Measurements from ENCODE around the gene ANK3.

ANK3 gene

DNA sequence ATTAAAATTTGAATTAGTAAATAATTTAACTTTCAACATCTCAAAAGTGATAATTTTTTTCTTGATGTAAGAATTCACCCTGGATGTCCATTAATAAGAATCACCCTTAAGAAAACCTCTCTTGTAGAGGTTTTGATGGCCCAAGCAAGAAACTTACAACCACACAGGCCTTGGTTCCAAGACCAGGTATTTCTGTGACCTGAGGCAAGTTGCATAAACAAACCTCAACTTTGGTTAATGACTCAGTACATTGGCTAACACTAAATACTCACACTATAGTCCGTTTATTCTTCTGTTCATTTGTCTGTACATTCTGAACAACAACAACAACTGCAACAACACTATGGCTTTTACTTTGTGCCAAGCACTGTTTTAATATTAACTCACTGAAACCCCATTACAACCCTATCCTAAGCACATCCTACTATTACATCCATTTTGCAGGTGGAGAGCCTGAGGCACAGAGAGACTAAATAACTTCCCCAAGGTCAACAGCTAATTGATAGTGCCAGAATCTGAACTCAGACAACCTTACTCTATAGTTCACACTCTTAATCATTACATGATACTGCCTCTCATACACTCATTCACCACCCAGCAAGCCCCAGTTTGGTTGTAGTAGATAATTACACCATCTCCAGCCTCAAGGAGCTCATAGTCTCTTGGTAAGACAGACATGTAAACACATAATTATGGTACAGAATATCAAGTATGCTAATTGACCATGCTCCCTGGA, 6.6 kb downstream of the ANK3 start:
- no peak for DNase-seq (ENCODE audit: low read depth, low spot score)
- TF ChIP-seq, protein P1, sequence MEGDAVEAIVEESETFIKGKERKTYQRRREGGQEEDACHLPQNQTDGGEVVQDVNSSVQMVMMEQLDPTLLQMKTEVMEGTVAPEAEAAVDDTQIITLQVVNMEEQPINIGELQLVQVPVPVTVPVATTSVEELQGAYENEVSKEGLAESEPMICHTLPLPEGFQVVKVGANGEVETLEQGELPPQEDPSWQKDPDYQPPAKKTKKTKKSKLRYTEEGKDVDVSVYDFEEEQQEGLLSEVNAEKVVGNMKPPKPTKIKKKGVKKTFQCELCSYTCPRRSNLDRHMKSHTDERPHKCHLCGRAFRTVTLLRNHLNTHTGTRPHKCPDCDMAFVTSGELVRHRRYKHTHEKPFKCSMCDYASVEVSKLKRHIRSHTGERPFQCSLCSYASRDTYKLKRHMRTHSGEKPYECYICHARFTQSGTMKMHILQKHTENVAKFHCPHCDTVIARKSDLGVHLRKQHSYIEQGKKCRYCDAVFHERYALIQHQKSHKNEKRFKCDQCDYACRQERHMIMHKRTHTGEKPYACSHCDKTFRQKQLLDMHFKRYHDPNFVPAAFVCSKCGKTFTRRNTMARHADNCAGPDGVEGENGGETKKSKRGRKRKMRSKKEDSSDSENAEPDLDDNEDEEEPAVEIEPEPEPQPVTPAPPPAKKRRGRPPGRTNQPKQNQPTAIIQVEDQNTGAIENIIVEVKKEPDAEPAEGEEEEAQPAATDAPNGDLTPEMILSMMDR (IDR thresholded peaks at IDR 0.05; ENCODE audit: insufficient read depth, low read length, missing control alignments), result no peak
- ChIA-PET POLR2A (no interaction called here), CTCF (interaction anchor here (1.0 to 1.6 kb wide), 4 partner anchors 16 to 283 kb away, joined by 3 read pairs; no protein-coding TSS in a partner anchor)
- no peak overlapping the region for H3K4me3 ChIP-seq (ENCODE audit: low read depth, low read length)

DNA sequence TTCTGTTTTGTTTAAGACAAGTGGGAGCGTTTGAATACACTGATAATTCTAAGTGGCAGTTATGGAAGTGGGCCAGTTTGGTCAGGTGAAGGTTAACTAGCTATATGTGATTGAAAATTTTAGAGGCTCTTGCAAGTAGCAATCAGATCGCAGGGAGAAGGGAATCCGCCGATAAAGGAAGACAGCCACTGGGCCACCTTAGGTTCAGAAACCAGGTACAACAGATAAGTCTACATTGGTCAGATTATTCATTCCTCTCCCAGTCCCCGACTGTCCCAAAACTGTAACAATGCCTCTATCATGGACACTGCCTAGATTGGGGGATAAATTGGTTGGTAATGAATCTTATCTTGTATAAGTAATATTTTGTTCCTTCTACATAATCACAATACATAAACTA, 8.9 kb downstream of the ANK3 start:
- TF ChIP-seq, protein P1 (IDR thresholded peaks at IDR 0.05; ENCODE audit: insufficient read depth, low read length, missing control alignments), result no peak
- DNase-seq (ENCODE audit: low read depth, low spot score), result no peak
- CTCF ChIA-PET, result no interaction called here
- no peak overlapping the region for H3K4me3 ChIP-seq (ENCODE audit: low read depth, low read length)
- POLR2A ChIA-PET, result no interaction called here

DNA sequence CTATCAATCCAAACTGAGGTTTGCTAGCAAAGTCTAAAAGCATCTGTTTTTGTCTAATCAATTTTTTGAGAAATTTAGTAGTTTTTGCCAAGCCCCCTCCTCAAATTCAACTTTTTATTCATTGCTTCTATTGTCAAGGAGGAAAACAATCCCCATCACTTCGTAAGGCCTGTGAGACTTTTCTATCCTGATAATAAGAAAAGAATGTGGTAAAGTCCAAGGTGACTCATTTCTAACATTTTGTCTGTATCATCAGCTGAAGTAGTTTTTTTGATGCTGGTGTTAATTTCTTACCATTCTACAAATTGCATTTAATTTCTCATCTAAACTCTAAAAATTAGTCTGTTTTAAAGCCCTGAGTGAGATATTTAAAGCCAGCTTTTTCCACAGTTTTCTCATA, 11.7 kb downstream of the ANK3 start:
- CTCF ChIA-PET, result no interaction called here
- POLR2A ChIA-PET, result no interaction called here
- TF ChIP-seq, protein P1 (IDR thresholded peaks at IDR 0.05; ENCODE audit: insufficient read depth, low read length, missing control alignments), result no peak

DNA sequence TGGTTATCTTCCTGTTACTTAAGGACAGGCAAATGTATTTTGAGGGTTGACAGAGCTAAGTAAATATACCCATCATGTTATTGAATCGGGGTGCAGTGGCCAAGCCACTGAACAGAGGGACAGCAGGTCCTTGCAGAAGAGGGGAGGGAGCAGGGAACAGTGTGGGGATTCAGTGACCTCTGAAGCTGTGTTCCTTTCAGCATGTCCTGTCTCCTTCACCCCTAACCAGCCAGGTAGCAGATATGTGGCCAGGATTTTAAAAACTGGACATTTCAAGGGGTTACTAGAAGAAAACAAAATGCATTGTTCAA, 12.7 kb downstream of the ANK3 start:
- TF ChIP-seq, protein P1 (IDR thresholded peaks at IDR 0.05; ENCODE audit: insufficient read depth, low read length, missing control alignments), result no peak
- ChIA-PET POLR2A (no interaction called here), CTCF (interaction anchor here (1.0 to 1.1 kb wide), 2 partner anchors 33 to 63 kb away, joined by 3 read pairs; no protein-coding TSS in a partner anchor)
- H3K4me3 ChIP-seq (ENCODE audit: low read depth, low read length), result no peak overlapping the region
- no peak for DNase-seq (ENCODE audit: low read depth, low spot score)

More for the DNA sequence above, 11.7 kb downstream of the ANK3 start:
- no peak overlapping the region for H3K4me3 ChIP-seq (ENCODE audit: low read depth, low read length)
- no peak for DNase-seq (ENCODE audit: low read depth, low spot score)

DNA sequence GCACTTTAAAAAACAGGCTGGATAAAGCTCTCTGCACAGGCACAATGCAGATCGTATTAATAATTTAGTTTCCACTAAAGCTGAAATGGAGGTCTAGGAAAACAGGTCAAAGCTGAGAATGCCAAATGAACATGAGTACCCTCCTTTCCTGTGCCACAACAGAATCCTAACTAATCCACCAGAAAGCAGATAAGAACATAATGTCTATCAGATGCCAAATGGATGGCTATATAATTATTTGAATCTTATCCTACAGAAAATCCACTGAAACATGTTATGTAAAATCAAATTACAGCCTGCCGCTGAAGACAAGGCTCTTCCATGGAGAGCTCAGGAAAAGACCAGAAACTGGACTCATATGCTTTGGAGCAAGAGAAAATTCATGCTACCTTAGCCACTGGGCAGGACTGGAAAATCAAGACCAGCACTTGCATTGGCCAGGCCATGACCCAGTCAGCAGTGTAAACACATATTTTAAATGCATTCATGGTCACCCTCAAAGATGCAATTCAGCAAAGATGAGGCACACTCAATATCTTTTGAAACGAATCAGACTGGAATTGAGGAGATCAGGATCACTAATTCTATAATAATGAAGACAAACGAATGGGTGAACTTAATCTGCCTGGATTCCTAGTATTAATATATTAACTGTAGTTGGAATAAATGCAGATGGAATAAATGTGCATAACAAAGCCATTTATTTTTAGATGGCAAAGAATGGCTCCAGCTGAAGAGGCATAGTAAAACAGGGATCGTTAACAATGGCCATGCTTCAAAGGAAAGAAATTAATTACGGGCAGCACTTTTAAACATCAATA, 13.2 kb downstream of the ANK3 start:
- CTCF ChIA-PET, result interaction anchor here (1.0 to 1.1 kb wide), 3 partner anchors 9 to 62 kb away, joined by 3 to 4 read pairs (median 3); no protein-coding TSS in a partner anchor
- POLR2A ChIA-PET, result no interaction called here

More for the DNA sequence above, 13.2 kb downstream of the ANK3 start:
- no peak overlapping the region for H3K4me3 ChIP-seq (ENCODE audit: low read depth, low read length)
- TF ChIP-seq, protein P1 (IDR thresholded peaks at IDR 0.05; ENCODE audit: insufficient read depth, low read length, missing control alignments), result no peak
- DNase-seq (ENCODE audit: low read depth, low spot score), result no peak

Measured in AG04449 (cell line).